ENCODE results near the gene OTULIN.

DNA sequence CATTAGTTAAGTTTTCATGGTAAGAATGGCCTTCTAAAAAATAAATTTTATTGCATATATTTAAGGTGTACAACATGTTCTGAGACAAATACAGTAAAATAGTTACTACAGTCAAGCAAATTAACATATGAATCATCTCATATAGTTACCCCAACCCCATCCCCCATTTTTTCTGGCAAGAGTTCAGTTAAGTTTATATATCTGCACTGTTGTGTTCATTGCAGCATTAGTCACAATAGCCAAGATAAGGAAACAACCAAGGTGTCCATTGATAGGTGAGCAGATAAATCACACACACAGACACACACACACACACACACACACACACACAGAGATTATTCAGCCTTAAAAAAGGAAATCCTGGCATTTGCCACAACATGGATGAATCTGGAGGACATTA is 37.2 kb upstream of the OTULIN start:
- TF ChIP-seq FOXM1 (IDR thresholded peaks at IDR 0.05; ENCODE audit: borderline replicate concordance), result no peak
- TF ChIP-seq SUZ12 (IDR thresholded peaks at IDR 0.05), result no peak
- no peak for TF ChIP-seq SP1 (IDR thresholded peaks at IDR 0.05)
- TF ChIP-seq L3MBTL2 (conservative IDR thresholded peaks at IDR 0.05), result no peak
- TF ChIP-seq ELF4 (IDR thresholded peaks at IDR 0.05), result no peak
- TF ChIP-seq BHLHE40 (IDR thresholded peaks at IDR 0.05; ENCODE audit: borderline replicate concordance), result no peak
- TF ChIP-seq HDGF (IDR thresholded peaks at IDR 0.05; ENCODE audit: borderline replicate concordance), result no peak
- no peak for TF ChIP-seq ARNT (IDR thresholded peaks at IDR 0.05)
- TF ChIP-seq CTBP1 (IDR thresholded peaks at IDR 0.05; ENCODE audit: borderline replicate concordance), result no peak
